Measurements from ENCODE around the gene ARHGEF28. TPM values are rescaled to one million over a fixed set of nuclear protein-coding genes. Genes with fewer than 3 reads are reported as not detected.

The ARHGEF28 gene
- total RNA-seq, 4 donors from 2014 or later: 13.3 to 19.0 (median 16.9) TPM

- Histone ChIP-seq H3K9me3 (no peaks in the 10 kb centered on the region), H3K27ac (no peak overlapping the region), H3K36me3 (no peaks in the 10 kb centered on the region), H3K4me3 (no peak overlapping the region), H3K4me1 (no peaks in the 10 kb centered on the region), H3K27me3 (no peaks in the 10 kb centered on the region)
- no peak for DNase-seq
- TF ChIP-seq CTCF (IDR thresholded peaks at IDR 0.05): no peak
- TF ChIP-seq POLR2A (IDR thresholded peaks at IDR 0.05): no peak
Observed at GRCh38 chr5:73950912-73951430, 325.0 kb downstream of the ARHGEF28 start.

GRCh38 chr5:73952872-73953271, 326.9 kb downstream of the ARHGEF28 start:
- Histone ChIP-seq H3K27me3 (no peaks in the 10 kb centered on the region), H3K4me3 (no peak overlapping the region), H3K36me3 (no peaks in the 10 kb centered on the region), H3K27ac (no peak overlapping the region), H3K4me1 (no peaks in the 10 kb centered on the region), H3K9me3 (no peaks in the 10 kb centered on the region)
- no peak for DNase-seq
- no peak for TF ChIP-seq CTCF (IDR thresholded peaks at IDR 0.05)
- TF ChIP-seq POLR2A (IDR thresholded peaks at IDR 0.05): no peak

GRCh38 chr5:73954381-73954780, 328.4 kb downstream of the ARHGEF28 start:
- no peaks in the 10 kb centered on the region for H3K27me3 ChIP-seq
- H3K36me3 ChIP-seq: no peaks in the 10 kb centered on the region
- TF ChIP-seq CTCF (IDR thresholded peaks at IDR 0.05): no peak
- no peak for TF ChIP-seq POLR2A (IDR thresholded peaks at IDR 0.05)
- no peaks in the 10 kb centered on the region for H3K4me1 ChIP-seq
- H3K4me3 ChIP-seq: no peak overlapping the region
- DNase-seq: no peak
- no peaks in the 10 kb centered on the region for H3K9me3 ChIP-seq
- no peak overlapping the region for H3K27ac ChIP-seq

- no peak for DNase-seq
- H3K4me1 ChIP-seq: no peaks in the 10 kb centered on the region
- no peaks in the 10 kb centered on the region for H3K9me3 ChIP-seq
- no peak overlapping the region for H3K27ac ChIP-seq
- H3K36me3 ChIP-seq: no peaks in the 10 kb centered on the region
- no peak overlapping the region for H3K4me3 ChIP-seq
- no peaks in the 10 kb centered on the region for H3K27me3 ChIP-seq
- TF ChIP-seq CTCF (IDR thresholded peaks at IDR 0.05): no peak
- no peak for TF ChIP-seq POLR2A (IDR thresholded peaks at IDR 0.05)
Observed at GRCh38 chr5:73955271-73955846, 329.4 kb downstream of the ARHGEF28 start.

GRCh38 chr5:73957397-73958001, 331.5 kb downstream of the ARHGEF28 start:
- Histone ChIP-seq H3K36me3 (no peaks in the 10 kb centered on the region), H3K4me3 (no peak overlapping the region), H3K4me1 (no peaks in the 10 kb centered on the region), H3K9me3 (no peaks in the 10 kb centered on the region), H3K27me3 (no peaks in the 10 kb centered on the region), H3K27ac (no peak overlapping the region)
- no peak for TF ChIP-seq CTCF (IDR thresholded peaks at IDR 0.05)
- TF ChIP-seq POLR2A (IDR thresholded peaks at IDR 0.05): no peak
- no peak for DNase-seq
